ENCODE data around the gene VWC2L.

GRCh38 chr2:214550786-214551185 is 139.9 kb downstream of the VWC2L start:
- TF ChIP-seq REST (IDR thresholded peaks at IDR 0.05; ENCODE audit: insufficient read depth in 1 of 2, low read depth in 2 of 2, low read length in 2 of 2) (no peak), POLR2AphosphoS5 (IDR thresholded peaks at IDR 0.05; ENCODE audit: low read depth, low read length) (no peak), TAF1 (IDR thresholded peaks at IDR 0.05; ENCODE audit: borderline replicate concordance, insufficient read depth, low read length) (no peak), FOXP2 (optimal IDR thresholded peaks at IDR 0.05; ENCODE audit: borderline replicate concordance, extremely low read depth, extremely low read length, insufficient read depth) (no peak)
